ENCODE measurements around the gene SMC2.

The SMC2 gene

DNA sequence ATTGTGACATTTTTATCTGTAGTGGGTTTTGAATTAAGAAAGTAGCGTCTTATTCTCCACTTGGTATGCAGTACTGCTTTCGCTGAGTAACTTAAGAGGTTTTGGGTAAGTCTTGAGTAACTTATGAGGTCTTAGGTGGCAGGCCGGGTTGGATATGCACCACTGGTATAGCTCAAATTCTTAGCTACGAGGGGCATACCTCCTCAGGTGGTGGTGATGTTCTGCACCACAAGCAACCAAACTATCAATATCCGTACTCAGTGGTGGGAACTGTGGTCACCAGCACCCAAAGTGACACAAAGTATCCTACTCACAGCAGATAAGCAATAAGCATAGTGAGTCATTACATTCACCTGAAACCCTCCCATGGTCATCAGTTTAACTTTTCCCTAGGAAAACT, 13.7 kb downstream of the SMC2 start:
- no peak for TF ChIP-seq TCF12 (IDR thresholded peaks at IDR 0.05; ENCODE audit: low read depth)

DNA sequence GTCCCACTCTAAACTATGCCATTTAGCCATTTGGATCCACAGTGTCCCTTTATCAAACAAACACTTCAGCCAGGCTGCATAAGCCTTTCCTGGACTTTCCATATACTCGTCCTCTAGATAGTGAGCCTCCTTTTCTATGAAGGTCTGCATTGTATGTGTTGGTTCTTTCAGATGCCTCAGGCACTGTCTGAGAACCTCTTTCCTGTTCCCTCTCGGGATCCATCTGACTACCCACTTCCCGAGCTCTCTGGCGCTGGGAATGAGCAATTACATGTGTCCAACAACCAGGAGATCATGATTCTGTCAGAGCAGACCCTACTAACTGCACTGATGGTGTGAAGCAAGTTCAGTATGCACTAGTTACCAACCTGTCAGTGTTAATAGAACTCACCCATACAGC, 14.2 kb downstream of the SMC2 start:
- TF ChIP-seq YY1 (IDR thresholded peaks at IDR 0.05; ENCODE audit: low read depth): no peak
- TF ChIP-seq CEBPB (IDR thresholded peaks at IDR 0.05): no peak
- TF ChIP-seq EP300 (IDR thresholded peaks at IDR 0.05; ENCODE audit: borderline replicate concordance): no peak
- TF ChIP-seq RAD21 (IDR thresholded peaks at IDR 0.05; ENCODE audit: low read depth): no peak

GRCh38 chr9:104110509-104110908, 16.4 kb downstream of the SMC2 start:
- TF ChIP-seq MAX (IDR thresholded peaks at IDR 0.05) (no peak), FOXM1 (IDR thresholded peaks at IDR 0.05; ENCODE audit: borderline replicate concordance, low read depth) (no peak), TCF12 (IDR thresholded peaks at IDR 0.05; ENCODE audit: low read depth) (no peak), CREB1 (IDR thresholded peaks at IDR 0.05; ENCODE audit: low read depth) (no peak), ZBTB7A (IDR thresholded peaks at IDR 0.05; ENCODE audit: low read depth) (no peak), EP300 (IDR thresholded peaks at IDR 0.05; ENCODE audit: borderline replicate concordance) (no peak), YY1 (IDR thresholded peaks at IDR 0.05; ENCODE audit: low read depth) (no peak), REST (IDR thresholded peaks at IDR 0.05; ENCODE audit: low read depth) (no peak), EGR1 (IDR thresholded peaks at IDR 0.05) (no peak)

GRCh38 chr9:104118916-104119315, 24.8 kb downstream of the SMC2 start:
- no peak for TF ChIP-seq TEAD4 (IDR thresholded peaks at IDR 0.05)
- TF ChIP-seq EGR1 (IDR thresholded peaks at IDR 0.05): no peak
- no peak for TF ChIP-seq YY1 (IDR thresholded peaks at IDR 0.05; ENCODE audit: low read depth)
- no peak for TF ChIP-seq REST (IDR thresholded peaks at IDR 0.05; ENCODE audit: low read depth)
- TF ChIP-seq CEBPB (IDR thresholded peaks at IDR 0.05): no peak
- no peak for TF ChIP-seq MAX (IDR thresholded peaks at IDR 0.05)

- TF ChIP-seq TCF12 (IDR thresholded peaks at IDR 0.05; ENCODE audit: low read depth): no peak
Measured at GRCh38 chr9:104121022-104121421, 26.9 kb downstream of the SMC2 start.

GRCh38 chr9:104138243-104138868, 44.2 kb downstream of the SMC2 start:
- TF ChIP-seq FOXM1 (IDR thresholded peaks at IDR 0.05; ENCODE audit: borderline replicate concordance, low read depth): no peak
- TF ChIP-seq EGR1 (IDR thresholded peaks at IDR 0.05): no peak
- no peak for TF ChIP-seq MAX (IDR thresholded peaks at IDR 0.05)
- TF ChIP-seq EP300 (IDR thresholded peaks at IDR 0.05; ENCODE audit: borderline replicate concordance): no peak
- TF ChIP-seq CREB1 (IDR thresholded peaks at IDR 0.05; ENCODE audit: low read depth): no peak
- TF ChIP-seq TEAD4 (IDR thresholded peaks at IDR 0.05): no peak
- TF ChIP-seq RAD21 (IDR thresholded peaks at IDR 0.05; ENCODE audit: low read depth): no peak
- TF ChIP-seq NFIC (IDR thresholded peaks at IDR 0.05): no peak
- TF ChIP-seq, protein P1, sequence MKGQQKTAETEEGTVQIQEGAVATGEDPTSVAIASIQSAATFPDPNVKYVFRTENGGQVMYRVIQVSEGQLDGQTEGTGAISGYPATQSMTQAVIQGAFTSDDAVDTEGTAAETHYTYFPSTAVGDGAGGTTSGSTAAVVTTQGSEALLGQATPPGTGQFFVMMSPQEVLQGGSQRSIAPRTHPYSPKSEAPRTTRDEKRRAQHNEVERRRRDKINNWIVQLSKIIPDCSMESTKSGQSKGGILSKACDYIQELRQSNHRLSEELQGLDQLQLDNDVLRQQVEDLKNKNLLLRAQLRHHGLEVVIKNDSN (IDR thresholded peaks at IDR 0.05): no peak
- no peak for TF ChIP-seq CEBPB (IDR thresholded peaks at IDR 0.05)
- no peak for TF ChIP-seq ZBTB7A (IDR thresholded peaks at IDR 0.05; ENCODE audit: low read depth)

- TF ChIP-seq ZBTB7A (IDR thresholded peaks at IDR 0.05; ENCODE audit: low read depth) (no peak), TEAD4 (IDR thresholded peaks at IDR 0.05) (no peak), CREB1 (IDR thresholded peaks at IDR 0.05; ENCODE audit: low read depth) (no peak)
Measured at GRCh38 chr9:104142799-104143549, 48.9 kb downstream of the SMC2 start.

Data from Ishikawa (cell line).